Left lung (tissue), 10 donors: ENCODE data around the gene FAM210B. TPM values are rescaled to one million over a fixed set of nuclear protein-coding genes. Genes with fewer than 3 reads are reported as not detected.
A peak's percentile ranks its signal among the peaks of the same experiment; 100 is the strongest.

Experiments used
- ATAC-seq: fragments of 200-7000 bp; cut with Tn5 transposase; one replicate; pipeline ENCODE4 v1.9.1; 2020; ENCODE audit warnings: moderate library complexity
- DNase-seq, 4 donors: peaks; one replicate each; pipeline ENCODE4 v3.0.0-alpha.2; 2013 to 2020
- H3K27ac ChIP-seq, 2 donors: fragments of 200-600 bp; sonication (generic) in 1 of 2; one replicate each; pipeline versions ENCODE4 v1.5.0 to v1.8.0; 2020 to 2021
- H3K27me3 ChIP-seq, 2 donors: fragments of 200-600 bp; sonication (generic) in 1 of 2; one replicate each; pipeline versions ENCODE4 v1.5.0 to v1.8.0; 2020 to 2021
- H3K36me3 ChIP-seq, 2 donors: fragments of 200-600 bp; sonication (generic) in 1 of 2; one replicate each; pipeline versions ENCODE4 v1.5.0 to v1.8.0; 2020 to 2021
- H3K4me1 ChIP-seq, 2 donors: fragments of 200-600 bp; one replicate each; pipeline ENCODE4 v1.8.0; 2021
- H3K4me3 ChIP-seq, 2 donors: fragments of 200-600 bp; sonication (generic) in 1 of 2; one replicate each; pipeline versions ENCODE4 v1.5.0 to v1.8.0; 2020 to 2021; ENCODE audit warnings: mild to moderate bottlenecking in 1 of 2
- H3K9me3 ChIP-seq, 2 donors: fragments of 200-600 bp; sonication (generic) in 1 of 2; one replicate each; pipeline versions ENCODE4 v1.5.0 to v1.8.0; 2020 to 2021
- intact Hi-C, 2 donors: fragments of 100-400 bp; cut with DNase I; formaldehyde crosslinking; loops; one replicate each; pipeline versions ENCODE4 v1.11.2 to v1.14.2; 2022
- polyA plus RNA-seq, 6 donors: library from polyadenylated mRNA; unstranded; fragments of 120-200 nt; gene quantifications; one replicate each; pipeline ENCODE4 v1.2.1, GENCODE V29; 2013; ENCODE audit not compliant: insufficient read length in 6 of 6
- total RNA-seq, 2 donors: library from RNA; stranded (reverse); fragmentation: NEBNext Ultra II Directional; extraction: Animal tissue kit (Norgen Biotek cat#: 25700); gene quantifications; one replicate each; pipeline ENCODE4 v1.2.1, GENCODE V29; 2021
- TF ChIP-seq, protein P1 (sequence below), 2 donors: fragments of 200-600 bp; sonication (generic) in 1 of 2; IDR thresholded peaks; one replicate each; pipeline versions ENCODE4 v1.5.0 to v1.8.0; 2021; ENCODE audit warnings: antibody characterized with exemption in 2 of 2
- donor health status: DM: no; HTN: yes; CAD: no.
- donor health status: DM: no; HTN: no; CAD: no.

Gene FAM210B
- total and polyA plus RNA-seq, 8 donors = 32.0 to 68.9 (median 64.4) TPM

DNA sequence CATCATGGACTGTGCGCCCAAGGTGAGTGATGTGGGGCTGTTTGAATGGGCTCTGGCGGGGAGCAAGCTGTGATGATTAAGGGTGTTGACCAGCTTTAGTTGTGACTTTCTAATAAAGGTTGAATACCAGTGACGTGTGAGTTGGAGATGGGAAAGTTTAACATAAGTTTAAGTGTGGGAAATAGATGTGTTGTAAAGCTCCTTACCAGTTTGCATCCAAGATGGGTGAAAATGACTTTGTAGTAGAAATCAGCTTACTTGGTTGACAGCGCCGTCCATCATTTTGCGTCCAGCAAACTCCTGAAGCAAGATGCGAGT lies 53.7 kb downstream of the FAM210B start:
- intact Hi-C loops = no loop called here
- peaks cover 10 to 61% of the 10 kb centered on the region in 2 donors for H3K4me1 ChIP-seq
- H3K27ac ChIP-seq = peak overlapping the region; percentile 82 to 83
- peaks cover 0 to 16% of the 10 kb centered on the region in 2 donors for H3K36me3 ChIP-seq
- H3K9me3 ChIP-seq = no peaks in the 10 kb centered on the region
- no peak for ATAC-seq
- peak overlapping the region; percentile 10 to 43 for H3K4me3 ChIP-seq
- TF ChIP-seq, protein P1, sequence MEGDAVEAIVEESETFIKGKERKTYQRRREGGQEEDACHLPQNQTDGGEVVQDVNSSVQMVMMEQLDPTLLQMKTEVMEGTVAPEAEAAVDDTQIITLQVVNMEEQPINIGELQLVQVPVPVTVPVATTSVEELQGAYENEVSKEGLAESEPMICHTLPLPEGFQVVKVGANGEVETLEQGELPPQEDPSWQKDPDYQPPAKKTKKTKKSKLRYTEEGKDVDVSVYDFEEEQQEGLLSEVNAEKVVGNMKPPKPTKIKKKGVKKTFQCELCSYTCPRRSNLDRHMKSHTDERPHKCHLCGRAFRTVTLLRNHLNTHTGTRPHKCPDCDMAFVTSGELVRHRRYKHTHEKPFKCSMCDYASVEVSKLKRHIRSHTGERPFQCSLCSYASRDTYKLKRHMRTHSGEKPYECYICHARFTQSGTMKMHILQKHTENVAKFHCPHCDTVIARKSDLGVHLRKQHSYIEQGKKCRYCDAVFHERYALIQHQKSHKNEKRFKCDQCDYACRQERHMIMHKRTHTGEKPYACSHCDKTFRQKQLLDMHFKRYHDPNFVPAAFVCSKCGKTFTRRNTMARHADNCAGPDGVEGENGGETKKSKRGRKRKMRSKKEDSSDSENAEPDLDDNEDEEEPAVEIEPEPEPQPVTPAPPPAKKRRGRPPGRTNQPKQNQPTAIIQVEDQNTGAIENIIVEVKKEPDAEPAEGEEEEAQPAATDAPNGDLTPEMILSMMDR (IDR thresholded peaks at IDR 0.05) = no peak
- H3K27me3 ChIP-seq = no peaks in the 10 kb centered on the region
- no peak for DNase-seq

DNA sequence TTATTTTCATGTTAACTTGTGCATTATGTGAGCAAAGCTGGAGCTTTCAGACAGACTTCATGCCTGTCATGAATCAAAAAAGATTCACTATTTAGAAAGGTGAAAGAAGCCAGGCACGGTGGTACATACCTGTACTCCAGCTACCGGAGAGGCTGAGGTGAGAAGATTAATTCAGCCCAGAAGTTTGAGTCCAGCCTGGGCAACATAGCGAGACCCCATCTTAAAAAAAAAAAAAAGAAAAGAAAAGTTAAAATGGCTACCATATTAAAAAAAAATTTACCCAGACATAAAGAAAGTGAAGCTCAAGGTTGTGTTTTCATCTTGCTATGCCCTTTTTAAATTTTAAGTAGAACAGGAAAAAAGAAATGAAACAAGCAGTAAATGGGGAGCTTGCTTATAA lies 54.2 kb downstream of the FAM210B start:
- DNase-seq (no peak), ATAC-seq (no peak)
- H3K27me3 ChIP-seq = no peaks in the 10 kb centered on the region
- peaks cover 0 to 11% of the 10 kb centered on the region in 2 donors for H3K36me3 ChIP-seq
- intact Hi-C loops = no loop called here
- peak overlapping the region; percentile 82 to 83 for H3K27ac ChIP-seq
- H3K4me1 ChIP-seq = peaks cover 13 to 66% of the 10 kb centered on the region in 2 donors
- H3K9me3 ChIP-seq = no peaks in the 10 kb centered on the region
- TF ChIP-seq, protein P1 (IDR thresholded peaks at IDR 0.05) = no peak
- peak overlapping the region; percentile 10 to 43 for H3K4me3 ChIP-seq

DNA sequence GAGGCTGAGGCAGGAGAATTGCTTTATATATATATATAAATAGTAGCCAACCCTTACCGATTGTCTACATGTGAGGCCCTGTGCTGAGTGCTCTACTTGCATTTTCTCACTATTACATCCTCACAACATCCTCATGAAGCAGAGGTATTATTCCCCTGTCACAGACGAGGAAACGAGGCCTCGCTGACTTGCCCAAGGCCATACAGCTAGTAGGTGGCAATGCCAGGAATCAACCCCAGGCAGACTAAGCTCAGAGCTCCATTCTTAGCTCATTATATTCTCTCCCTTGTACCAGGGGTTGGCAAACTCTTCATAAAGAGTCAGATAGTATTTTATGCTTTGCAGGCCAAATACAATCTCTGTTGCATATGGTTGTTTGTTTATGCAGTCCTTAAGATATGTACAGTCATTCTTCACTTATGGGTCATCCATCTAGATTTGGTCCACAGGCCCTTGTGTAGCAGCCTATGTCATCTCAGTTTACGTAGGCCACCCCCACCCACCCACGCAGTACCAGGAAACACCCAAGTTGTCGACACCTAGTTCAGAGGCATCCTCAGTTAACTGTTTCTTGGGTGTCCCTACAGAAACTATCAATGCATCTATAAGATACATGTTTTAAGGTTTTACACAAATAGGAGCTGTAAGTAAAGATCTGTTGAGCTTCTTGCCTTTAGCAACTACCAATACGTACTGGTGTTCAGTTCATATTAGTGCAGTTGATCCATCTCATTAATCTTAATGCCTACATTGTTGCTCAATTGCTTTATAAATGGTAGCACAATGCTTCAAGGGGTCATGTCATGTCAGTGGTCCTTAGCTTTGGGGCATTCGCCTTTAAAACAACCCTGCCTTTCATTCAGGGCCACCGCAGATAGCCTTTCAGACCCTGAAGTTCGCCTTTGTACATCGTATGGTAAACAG lies 56.3 kb downstream of the FAM210B start:
- ATAC-seq = no peak
- peaks cover 13 to 75% of the 10 kb centered on the region in 2 donors for H3K4me1 ChIP-seq
- TF ChIP-seq, protein P1 (IDR thresholded peaks at IDR 0.05) = no peak
- peaks cover 0 to 3% of the 10 kb centered on the region in 2 donors for H3K36me3 ChIP-seq
- H3K9me3 ChIP-seq = no peaks in the 10 kb centered on the region
- intact Hi-C loops = no loop called here
- no peak for DNase-seq
- no peaks in the 10 kb centered on the region for H3K27me3 ChIP-seq
- peak overlapping the region; percentile 11 to 28 for H3K27ac ChIP-seq
- H3K4me3 ChIP-seq = peak overlapping the region in 1 of 2 donors; percentile 43

DNA sequence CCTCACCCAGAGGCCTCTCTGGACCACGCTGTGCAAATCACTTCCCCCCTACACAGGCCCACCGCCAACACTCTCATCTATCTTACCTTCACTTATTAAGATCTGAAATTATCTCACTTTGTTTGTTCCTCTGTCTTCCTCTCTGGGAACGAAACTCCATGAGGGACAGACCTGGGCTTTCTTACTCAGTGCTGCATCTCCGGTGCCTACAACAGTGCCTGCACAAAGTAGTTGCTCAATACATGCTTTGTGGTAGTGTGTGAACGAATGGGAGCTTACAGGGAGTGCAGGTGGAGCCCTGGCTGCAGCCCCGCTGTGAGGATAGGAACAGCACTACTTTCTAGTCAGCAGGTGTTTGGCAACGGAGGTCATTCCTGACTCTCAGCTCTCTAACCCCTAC lies 58.6 kb downstream of the FAM210B start:
- no peaks in the 10 kb centered on the region for H3K27me3 ChIP-seq
- no peak overlapping the region for H3K4me3 ChIP-seq
- intact Hi-C loops = no loop called here
- H3K9me3 ChIP-seq = no peaks in the 10 kb centered on the region
- ATAC-seq (no peak), DNase-seq (no peak)
- peak overlapping the region in 1 of 2 donors; percentile 88 for H3K27ac ChIP-seq
- H3K36me3 ChIP-seq = peaks cover 0 to 3% of the 10 kb centered on the region in 2 donors
- TF ChIP-seq, protein P1 (IDR thresholded peaks at IDR 0.05) = no peak
- H3K4me1 ChIP-seq = peaks cover 9 to 82% of the 10 kb centered on the region in 2 donors

DNA sequence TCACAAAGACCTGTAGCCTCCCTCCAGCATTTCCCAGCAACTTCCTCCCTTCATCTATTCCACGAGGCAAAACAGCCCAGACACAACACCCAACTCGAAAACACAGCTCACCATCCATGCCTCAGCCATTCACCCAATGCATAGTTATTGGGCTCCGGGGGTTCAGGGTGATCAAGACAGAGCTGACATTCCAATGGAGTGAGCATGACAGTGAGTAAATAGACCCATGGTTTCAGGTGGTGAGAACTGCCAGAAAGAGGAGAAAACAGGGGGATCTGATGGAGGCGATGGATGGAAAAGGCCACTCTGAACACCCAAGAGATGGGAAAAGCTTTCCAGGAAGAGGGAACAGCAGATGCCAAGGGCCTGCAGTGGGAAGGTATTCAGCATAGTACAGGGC lies 59.1 kb downstream of the FAM210B start:
- Histone ChIP-seq H3K36me3 (peaks cover 0 to 3% of the 10 kb centered on the region in 2 donors), H3K9me3 (no peaks in the 10 kb centered on the region), H3K27me3 (no peaks in the 10 kb centered on the region), H3K4me1 (peaks cover 12 to 83% of the 10 kb centered on the region in 2 donors), H3K27ac (peak overlapping the region; percentile 71 to 88), H3K4me3 (no peak overlapping the region)
- TF ChIP-seq, protein P1 (IDR thresholded peaks at IDR 0.05) = no peak
- DNase-seq (no peak), ATAC-seq (no peak)
- intact Hi-C loops = no loop called here
